DND-41 (cell line): ENCODE data around the gene WNT8B.

Experiments used
- ATAC-seq: fragments of 200-7000 bp; cut with Tn5 transposase; 3 replicates; pipeline ENCODE4 v1.9.1; 2021; ENCODE audit warnings: low read depth; ENCODE audit not compliant: insufficient read depth
- DNase-seq: peaks from one replicate; pipeline ENCODE4 v3.0.0-alpha.2; 2020
- H2AFZ ChIP-seq: 2 replicates; pipeline ENCODE4 v1.6.0; 2012; ENCODE audit warnings: low read depth, low read length
- H3K27ac ChIP-seq: 2 replicates; pipeline ENCODE4 v1.5.1; 2012; ENCODE audit warnings: low read length, inconsistent platforms
- H3K27me3 ChIP-seq: fragments of 200-600 bp; sonication (generic); 2 replicates; pipeline ENCODE4 v1.6.0; 2012; ENCODE audit warnings: low read length, mild to moderate bottlenecking, inconsistent platforms; ENCODE audit not compliant: insufficient read depth, poor library complexity
- H3K36me3 ChIP-seq: 2 replicates; pipeline ENCODE4 v1.5.1; 2012; ENCODE audit warnings: low read length, inconsistent platforms; ENCODE audit not compliant: insufficient read depth
- H3K4me1 ChIP-seq: 2 replicates; pipeline ENCODE4 v1.5.1; 2012; ENCODE audit warnings: mild to moderate bottlenecking, low read length; ENCODE audit not compliant: insufficient read depth
- H3K4me2 ChIP-seq: 2 replicates; pipeline ENCODE4 v1.6.0; 2012; ENCODE audit warnings: mild to moderate bottlenecking, moderate library complexity, low read length, inconsistent platforms; ENCODE audit not compliant: insufficient read depth
- H3K4me3 ChIP-seq, 2 experiments: fragments of 200-600 bp in 1 of 2; shearing (Covaris generic) in 1 of 2; 2 replicates each; pipeline ENCODE4 v1.5.1; 2012 to 2016; ENCODE audit warnings: inconsistent platforms in 2 of 2, low read length in 2 of 2, mild to moderate bottlenecking in 2 of 2, low read depth in 1 of 2, moderate library complexity in 1 of 2
- H3K79me2 ChIP-seq: 2 replicates; pipeline ENCODE4 v1.6.0; 2012; ENCODE audit warnings: low read length, inconsistent platforms; ENCODE audit not compliant: insufficient read depth
- H3K9ac ChIP-seq: 2 replicates; pipeline ENCODE4 v1.6.0; 2012; ENCODE audit warnings: low read depth, mild to moderate bottlenecking, inconsistent platforms, low read length, moderate library complexity
- H3K9me3 ChIP-seq: 2 replicates; pipeline ENCODE4 v1.5.1; 2012; ENCODE audit warnings: low read length, moderate library complexity, mild to moderate bottlenecking, inconsistent platforms; ENCODE audit not compliant: insufficient read depth, severe bottlenecking
- H4K20me1 ChIP-seq: 2 replicates; pipeline ENCODE4 v1.6.0; 2012; ENCODE audit warnings: low read length; ENCODE audit not compliant: insufficient read depth
- CTCF ChIP-seq: IDR thresholded peaks from 2 replicates; pipeline ENCODE4 v1.5.1; 2012; ENCODE audit warnings: borderline replicate concordance, low read length, moderate library complexity, mild to moderate bottlenecking; ENCODE audit not compliant: poor library complexity, severe bottlenecking; ENCODE audit errors: extremely low read depth
- EZH2 ChIP-seq: IDR thresholded peaks from 3 replicates; pipeline ENCODE4 v1.6.1; 2012; ENCODE audit warnings: borderline replicate concordance, low read depth, mild to moderate bottlenecking, moderate library complexity, low read length, inconsistent platforms; ENCODE audit not compliant: severe bottlenecking

The WNT8B gene

GRCh38 chr10:100487529-100487928 is 24.7 kb downstream of the WNT8B start:
- DNase-seq (no peak), ATAC-seq (no peak)
- Histone ChIP-seq H3K4me2 (no peak overlapping the region), H3K9ac (no peak overlapping the region), H3K4me1 (peaks cover 13% of the 10 kb centered on the region), H2AFZ (no peak overlapping the region), H3K27me3 (no peaks in the 10 kb centered on the region), H3K9me3 (no peaks in the 10 kb centered on the region), H3K4me3 (no peak overlapping the region), H3K36me3 (peaks cover 71% of the 10 kb centered on the region), H4K20me1 (no peaks in the 10 kb centered on the region), H3K79me2 (no peaks in the 10 kb centered on the region), H3K27ac (no peak overlapping the region)
- no peak for TF ChIP-seq EZH2
- TF ChIP-seq CTCF: no peak

- ATAC-seq (no peak), DNase-seq (no peak)
- Histone ChIP-seq H3K27ac (no peak overlapping the region), H3K9me3 (no peaks in the 10 kb centered on the region), H2AFZ (no peak overlapping the region), H4K20me1 (no peaks in the 10 kb centered on the region), H3K9ac (no peak overlapping the region), H3K4me3 (no peak overlapping the region), H3K4me2 (no peak overlapping the region), H3K79me2 (no peaks in the 10 kb centered on the region), H3K36me3 (peaks cover 83% of the 10 kb centered on the region), H3K4me1 (no peaks in the 10 kb centered on the region), H3K27me3 (no peaks in the 10 kb centered on the region)
- TF ChIP-seq EZH2 (no peak), CTCF (no peak)
These were observed 26.6 kb downstream of the WNT8B start for GRCh38 chr10:100489396-100489795.

DNA sequence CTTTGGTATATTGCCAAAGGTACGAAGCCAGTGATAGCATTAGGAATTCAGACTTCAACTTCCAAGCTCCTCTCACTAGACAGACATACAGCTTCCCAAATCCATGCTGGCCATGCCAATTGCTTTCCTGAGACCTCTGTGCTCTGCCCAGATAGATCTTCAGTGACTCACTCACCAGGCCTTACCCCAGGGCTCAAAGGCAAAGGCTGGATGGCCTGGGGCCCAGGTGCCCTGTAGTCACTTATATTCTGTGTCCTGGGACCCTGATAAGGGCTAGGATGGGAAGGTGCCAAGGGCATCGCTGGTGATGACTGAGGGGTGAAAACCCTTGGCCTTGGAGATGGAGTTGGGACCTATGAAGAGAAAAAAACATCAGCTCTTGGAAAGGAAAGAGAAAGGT is 27.7 kb downstream of the WNT8B start:
- Histone ChIP-seq H3K4me1 (no peaks in the 10 kb centered on the region), H3K36me3 (peaks cover 83% of the 10 kb centered on the region), H4K20me1 (no peaks in the 10 kb centered on the region), H3K4me3 (no peak overlapping the region), H3K9ac (no peak overlapping the region), H3K27ac (no peak overlapping the region), H3K79me2 (no peaks in the 10 kb centered on the region), H3K9me3 (no peaks in the 10 kb centered on the region), H2AFZ (no peak overlapping the region), H3K27me3 (no peaks in the 10 kb centered on the region), H3K4me2 (no peak overlapping the region)
- ATAC-seq (no peak), DNase-seq (no peak)
- no peak for TF ChIP-seq CTCF
- no peak for TF ChIP-seq EZH2

- H2AFZ ChIP-seq: no peak overlapping the region
- no peaks in the 10 kb centered on the region for H3K9me3 ChIP-seq
- TF ChIP-seq CTCF (no peak), EZH2 (no peak)
- no peak overlapping the region for H3K4me2 ChIP-seq
- ATAC-seq (peak; percentile 51), DNase-seq (no peak)
- H3K4me1 ChIP-seq: no peaks in the 10 kb centered on the region
- no peak overlapping the region for H3K4me3 ChIP-seq
- no peak overlapping the region for H3K9ac ChIP-seq
- no peaks in the 10 kb centered on the region for H3K79me2 ChIP-seq
- peak overlapping the region; percentile 19; the same call in 1 of the 2 replicates for H3K27ac ChIP-seq
- H4K20me1 ChIP-seq: no peaks in the 10 kb centered on the region
- no peaks in the 10 kb centered on the region for H3K27me3 ChIP-seq
- H3K36me3 ChIP-seq: peaks cover 94% of the 10 kb centered on the region
These were observed 33.8 kb downstream of the WNT8B start for GRCh38 chr10:100496567-100496966.
